ENCODE results near the gene MELTF. TPM values are rescaled to one million over a fixed set of nuclear protein-coding genes. Genes with fewer than 3 reads are reported as not detected.

The MELTF gene
- total RNA-seq, 2 experiments from 2014 or later: 9.6 to 14.6 TPM

GRCh38 chr3:196981657-196982056 is 48.0 kb downstream of the MELTF start:
- H3K9me2 ChIP-seq (ENCODE audit: insufficient read depth, low read length): no peaks in the 10 kb centered on the region
- H3K9me3 ChIP-seq (ENCODE audit: low read length): no peaks in the 10 kb centered on the region
- no peak for DNase-seq (ENCODE audit: low spot score)
- H4K20me1 ChIP-seq (ENCODE audit: insufficient read depth, low read length): no peaks in the 10 kb centered on the region
- TF ChIP-seq EZH2phosphoT487 (IDR thresholded peaks at IDR 0.05; ENCODE audit: borderline replicate concordance, low read depth, low read length) (no peak), CTCF (conservative IDR thresholded peaks at IDR 0.05; ENCODE audit: low read length) (no peak)
- no peak overlapping the region for H3K4me2 ChIP-seq (ENCODE audit: low read length)
- no TSS peak for BruUV-seq (replicated peaks)
- H3K27ac ChIP-seq (ENCODE audit: low read depth, low read length, poor library complexity, severe bottlenecking): no peak overlapping the region
- intact Hi-C loops (cut with micrococcal nuclease; ENCODE audit: unreplicated experiment): no loop called here
- H3K4me3 ChIP-seq (ENCODE audit: low read depth, low read length, poor library complexity, severe bottlenecking): no peak overlapping the region
- ChIA-PET POLR2A (no interaction called here), CTCF (ENCODE audit: unreplicated experiment) (no interaction called here)
- no peak overlapping the region for H2AFZ ChIP-seq (ENCODE audit: low read length)
- H3K79me2 ChIP-seq (ENCODE audit: insufficient read depth, low read depth, low read length): no peaks in the 10 kb centered on the region
- no peaks in the 10 kb centered on the region for H3K36me3 ChIP-seq (ENCODE audit: insufficient read depth, low read length)
- peaks cover 4% of the 10 kb centered on the region for H3K4me1 ChIP-seq (ENCODE audit: insufficient read depth, low read length, poor library complexity, severe bottlenecking)

- Histone ChIP-seq H3K9me2 (ENCODE audit: insufficient read depth, low read length) (no peaks in the 10 kb centered on the region), H4K20me1 (ENCODE audit: insufficient read depth, low read length) (no peaks in the 10 kb centered on the region), H3K4me1 (ENCODE audit: insufficient read depth, low read length, poor library complexity, severe bottlenecking) (peaks cover 4% of the 10 kb centered on the region), H3K9me3 (ENCODE audit: low read length) (no peaks in the 10 kb centered on the region), H3K4me2 (ENCODE audit: low read length) (no peak overlapping the region), H3K36me3 (ENCODE audit: insufficient read depth, low read length) (no peaks in the 10 kb centered on the region), H3K79me2 (ENCODE audit: insufficient read depth, low read depth, low read length) (no peaks in the 10 kb centered on the region), H2AFZ (ENCODE audit: low read length) (no peak overlapping the region), H3K27ac (ENCODE audit: low read depth, low read length, poor library complexity, severe bottlenecking) (no peak overlapping the region), H3K4me3 (ENCODE audit: low read depth, low read length, poor library complexity, severe bottlenecking) (no peak overlapping the region)
- POLR2A ChIA-PET: no interaction called here
- TF ChIP-seq CTCF (conservative IDR thresholded peaks at IDR 0.05; ENCODE audit: low read length) (no peak), EZH2phosphoT487 (IDR thresholded peaks at IDR 0.05; ENCODE audit: borderline replicate concordance, low read depth, low read length) (no peak)
- no TSS peak for BruUV-seq (replicated peaks)
- CTCF ChIA-PET (ENCODE audit: unreplicated experiment): no interaction called here
- intact Hi-C loops (cut with micrococcal nuclease; ENCODE audit: unreplicated experiment): loop anchor here (2.0 kb wide), 1 partner anchor 207 kb away; no protein-coding TSS in a partner anchor
- no peak for DNase-seq (ENCODE audit: low spot score)
These were observed 50.1 kb downstream of the MELTF start for GRCh38 chr3:196979545-196979944.

- Histone ChIP-seq H3K4me3 (ENCODE audit: low read depth, low read length, poor library complexity, severe bottlenecking) (no peak overlapping the region), H3K4me2 (ENCODE audit: low read length) (no peak overlapping the region), H3K36me3 (ENCODE audit: insufficient read depth, low read length) (no peaks in the 10 kb centered on the region), H3K79me2 (ENCODE audit: insufficient read depth, low read depth, low read length) (no peaks in the 10 kb centered on the region), H3K27ac (ENCODE audit: low read depth, low read length, poor library complexity, severe bottlenecking) (no peak overlapping the region), H2AFZ (ENCODE audit: low read length) (no peak overlapping the region), H4K20me1 (ENCODE audit: insufficient read depth, low read length) (no peaks in the 10 kb centered on the region), H3K4me1 (ENCODE audit: insufficient read depth, low read length, poor library complexity, severe bottlenecking) (peaks cover 4% of the 10 kb centered on the region), H3K9me2 (ENCODE audit: insufficient read depth, low read length) (no peaks in the 10 kb centered on the region), H3K9me3 (ENCODE audit: low read length) (no peaks in the 10 kb centered on the region)
- ChIA-PET CTCF (ENCODE audit: unreplicated experiment) (no interaction called here), POLR2A (no interaction called here)
- no peak for DNase-seq (ENCODE audit: low spot score)
- BruUV-seq (replicated peaks): no TSS peak
- no peak for TF ChIP-seq CTCF (conservative IDR thresholded peaks at IDR 0.05; ENCODE audit: low read length)
- no peak for TF ChIP-seq EZH2phosphoT487 (IDR thresholded peaks at IDR 0.05; ENCODE audit: borderline replicate concordance, low read depth, low read length)
- intact Hi-C loops (cut with micrococcal nuclease; ENCODE audit: unreplicated experiment): no loop called here
These were observed 52.7 kb downstream of the MELTF start for GRCh38 chr3:196976941-196977340.

Measured in OCI-LY7 (cell line).